ENCODE results near the gene GDF3.
"Not testable (repeated sequence)": the region's sequence is repeated elsewhere in the genome, so short reads cannot be mapped to it uniquely, and the experiment has no call there.

GRCh38 chr12:7675455-7675854 is 20.1 kb downstream of the GDF3 start:
- TF ChIP-seq CTCF (IDR thresholded peaks at IDR 0.05; ENCODE audit: borderline replicate concordance, extremely low read depth, low read length, poor library complexity, severe bottlenecking); EZH2 (IDR thresholded peaks at IDR 0.05; ENCODE audit: borderline replicate concordance, low read depth, low read length, severe bottlenecking): not testable (repeated sequence)
